H9 (cell line): Measurements from ENCODE around the gene CCDC12. TPM values are rescaled to one million over a fixed set of nuclear protein-coding genes. Genes with fewer than 3 reads are reported as not detected.

ENCODE experiments used
- DNase-seq: peaks from one replicate; pipeline ENCODE4 v3.0.0-alpha.2; 2017
- H2AFZ ChIP-seq: one replicate; pipeline ENCODE4 v1.6.1; 2013; ENCODE audit warnings: mild to moderate bottlenecking, low read length, control low read depth, moderate library complexity
- H2AK5ac ChIP-seq: 2 replicates; pipeline ENCODE4 v1.6.1; 2013; ENCODE audit warnings: low read length, control low read depth, mixed read lengths; ENCODE audit not compliant: insufficient read length
- H2BK120ac ChIP-seq: one replicate; pipeline ENCODE4 v1.6.1; 2013; ENCODE audit warnings: low read depth, mild to moderate bottlenecking, low read length, control low read depth, inconsistent platforms; ENCODE audit not compliant: poor library complexity, severe bottlenecking
- H2BK12ac ChIP-seq: 2 replicates; pipeline ENCODE4 v1.6.1; 2013; ENCODE audit warnings: low read length, control low read depth, mixed read lengths, low read depth; ENCODE audit not compliant: insufficient read length
- H2BK15ac ChIP-seq: 2 replicates; pipeline ENCODE4 v1.6.1; 2013; ENCODE audit warnings: low read depth, low read length, control low read depth
- H2BK20ac ChIP-seq: one replicate; pipeline ENCODE4 v1.6.1; 2013; ENCODE audit warnings: low read depth, mild to moderate bottlenecking, low read length, control low read depth, inconsistent platforms; ENCODE audit not compliant: poor library complexity, severe bottlenecking
- H2BK5ac ChIP-seq: 2 replicates; pipeline ENCODE4 v1.6.1; 2013; ENCODE audit warnings: low read length, control low read depth, mixed read lengths; ENCODE audit not compliant: insufficient read length
- H3K14ac ChIP-seq: 2 replicates; pipeline ENCODE4 v1.6.1; 2013; ENCODE audit warnings: low read length, control low read depth; ENCODE audit not compliant: insufficient read depth
- H3K18ac ChIP-seq: 2 replicates; pipeline ENCODE4 v1.6.1; 2013; ENCODE audit warnings: low read depth, mild to moderate bottlenecking, mixed read lengths, low read length, control low read depth; ENCODE audit not compliant: insufficient read length
- H3K23ac ChIP-seq: 2 replicates; pipeline ENCODE4 v1.6.1; 2013; ENCODE audit warnings: low read length, control low read depth, mixed read lengths, low read depth; ENCODE audit not compliant: insufficient read length
- H3K23me2 ChIP-seq: 2 replicates; pipeline ENCODE4 v1.6.1; 2013; ENCODE audit warnings: low read depth, mild to moderate bottlenecking, mixed read lengths, low read length, control low read depth; ENCODE audit not compliant: insufficient read length, poor library complexity, severe bottlenecking
- H3K27ac ChIP-seq: 2 replicates; pipeline ENCODE4 v1.5.1; 2013; ENCODE audit warnings: low read length, control low read depth, mixed read lengths, low read depth; ENCODE audit not compliant: insufficient read length
- H3K27me3 ChIP-seq: 2 replicates; pipeline ENCODE4 v1.6.1; 2013; ENCODE audit warnings: low read length, control low read depth, inconsistent platforms; ENCODE audit not compliant: insufficient read depth
- H3K4ac ChIP-seq: 2 replicates; pipeline ENCODE4 v1.6.1; 2013; ENCODE audit warnings: low read depth, mild to moderate bottlenecking, control low read depth, inconsistent platforms, low read length, moderate library complexity
- H3K4me1 ChIP-seq: 2 replicates; pipeline ENCODE4 v1.6.1; 2013; ENCODE audit warnings: low read length, control low read depth, inconsistent platforms; ENCODE audit not compliant: insufficient read depth
- H3K4me2 ChIP-seq: 2 replicates; pipeline ENCODE4 v1.6.1; 2013; ENCODE audit warnings: low read length, control low read depth, mixed read lengths; ENCODE audit not compliant: insufficient read length, insufficient read depth
- H3K56ac ChIP-seq: 2 replicates; pipeline ENCODE4 v1.6.1; 2013; ENCODE audit warnings: low read depth, mild to moderate bottlenecking, mixed read lengths, low read length, control low read depth; ENCODE audit not compliant: insufficient read length
- H3K79me1 ChIP-seq: 2 replicates; pipeline ENCODE4 v1.6.1; 2013; ENCODE audit warnings: low read depth, mild to moderate bottlenecking, moderate library complexity, low read length, control low read depth, inconsistent platforms; ENCODE audit not compliant: insufficient read depth, poor library complexity, severe bottlenecking
- H3K79me2 ChIP-seq: 2 replicates; pipeline ENCODE4 v1.6.1; 2013; ENCODE audit warnings: low read length, control low read depth, inconsistent platforms; ENCODE audit not compliant: insufficient read depth
- H3K9ac ChIP-seq: 2 replicates; pipeline ENCODE4 v1.6.1; 2013; ENCODE audit warnings: low read length, control low read depth, mixed read lengths; ENCODE audit not compliant: insufficient read length; ENCODE audit errors: extremely low read depth
- H3K9me3 ChIP-seq: one replicate; pipeline ENCODE4 v1.6.1; 2013; ENCODE audit warnings: low read depth, low read length, inconsistent platforms; ENCODE audit not compliant: control insufficient read depth
- H3T11ph ChIP-seq: one replicate; pipeline ENCODE4 v1.6.1; 2013; ENCODE audit warnings: mild to moderate bottlenecking, low read length, control low read depth, inconsistent platforms
- H4K20me1 ChIP-seq: one replicate; pipeline ENCODE4 v1.6.1; 2013; ENCODE audit not compliant: control insufficient read depth, insufficient read length, insufficient read depth
- H4K5ac ChIP-seq: 2 replicates; pipeline ENCODE4 v1.6.1; 2013; ENCODE audit warnings: low read depth, mild to moderate bottlenecking, mixed read lengths, low read length, control low read depth; ENCODE audit not compliant: insufficient read length
- H4K8ac ChIP-seq: replicated peaks from 2 replicates; pipeline ENCODE4 v1.6.1; 2013; ENCODE audit warnings: low read length, control low read depth, mixed read lengths, low read depth; ENCODE audit not compliant: insufficient read length
- H4K91ac ChIP-seq: 2 replicates; pipeline ENCODE4 v1.6.1; 2013; ENCODE audit warnings: low read depth, mild to moderate bottlenecking, moderate library complexity, mixed read lengths, low read length, control low read depth; ENCODE audit not compliant: insufficient read length
- H3K27ac Mint-ChIP-seq, 3 experiments: 2 replicates in 2 of 3; 3 replicates in 1 of 3; pipeline ENCODE4 v1.8.0; 2020 to 2021; ENCODE audit warnings: mixed read lengths in 3 of 3, mild to moderate bottlenecking in 1 of 3, moderate library complexity in 1 of 3
- H3K27me3 Mint-ChIP-seq: 2 replicates; pipeline ENCODE4 v1.8.0; 2021; ENCODE audit warnings: low read depth, mild to moderate bottlenecking, moderate library complexity, mixed read lengths
- H3K36me3 Mint-ChIP-seq, 3 experiments: 2 replicates in 2 of 3; 3 replicates in 1 of 3; pipeline ENCODE4 v1.8.0; 2020 to 2021; ENCODE audit warnings: low read depth in 3 of 3, mixed read lengths in 3 of 3; ENCODE audit not compliant: insufficient read depth in 1 of 3
- H3K4me1 Mint-ChIP-seq, 2 experiments: 2 replicates each; pipeline ENCODE4 v1.8.0; 2020; ENCODE audit warnings: mixed read lengths in 2 of 2
- H3K4me3 Mint-ChIP-seq, 2 experiments: 2 replicates in 1 of 2; 3 replicates in 1 of 2; pipeline ENCODE4 v1.8.0; 2020 to 2021; ENCODE audit warnings: mild to moderate bottlenecking in 2 of 2, mixed read lengths in 2 of 2, moderate library complexity in 1 of 2
- H3K9me3 Mint-ChIP-seq, 2 experiments: 2 replicates in 1 of 2; 3 replicates in 1 of 2; pipeline ENCODE4 v1.8.0; 2020; ENCODE audit warnings: mild to moderate bottlenecking in 2 of 2, mixed read lengths in 2 of 2, moderate library complexity in 1 of 2
- CTCF ChIP-seq: fragments of 200-600 bp; sonication (generic); conservative IDR thresholded peaks from 3 replicates; pipeline ENCODE4 v1.8.0; 2021; ENCODE audit warnings: antibody characterized with exemption, mild to moderate bottlenecking
- WGBS: extraction: QIAGEN DNeasy Blood & Tissue Kit; methylation state at CpG from one replicate; pipeline ENCODE4 v1.1.7; 2013; ENCODE audit warnings: missing lambda C conversion rate, low lambda C conversion rate, mixed read lengths; ENCODE audit not compliant: insufficient read length; ENCODE audit errors: extremely low coverage; 5-methylcytosine and 5-hydroxymethylcytosine counted together
- total RNA-seq: library from RNA; stranded (reverse); gene quantifications from 2 replicates; pipeline ENCODE4 v1.2.1, GENCODE V29; 2021

The CCDC12 gene
- total RNA-seq, 1 experiment from 2014 or later = 54.0 TPM

GRCh38 chr3:46874430-46874829 is 102.1 kb downstream of the CCDC12 start:
- H3K4ac ChIP-seq = no peak overlapping the region
- H4K91ac ChIP-seq = no peak overlapping the region
- no peak overlapping the region for H3K4me3 Mint-ChIP-seq
- no peak overlapping the region for H3K18ac ChIP-seq
- no peak overlapping the region for H2BK15ac ChIP-seq
- H3K23ac ChIP-seq = no peak overlapping the region
- no peak overlapping the region for H3K9ac ChIP-seq
- no peak overlapping the region for H3K56ac ChIP-seq
- no peak overlapping the region for H2BK20ac ChIP-seq
- H4K5ac ChIP-seq = no peak overlapping the region
- no peaks in the 10 kb centered on the region for H3K4me1 ChIP-seq
- H3K9me3 ChIP-seq = no peaks in the 10 kb centered on the region
- no peak overlapping the region for H3K4me2 ChIP-seq
- H4K8ac ChIP-seq = no peak overlapping the region
- peaks cover 8 to 19% of the 10 kb centered on the region in 2 experiments for H3K4me1 Mint-ChIP-seq
- H3K23me2 ChIP-seq = no peaks in the 10 kb centered on the region
- no peak overlapping the region for H2BK5ac ChIP-seq
- no peaks in the 10 kb centered on the region for H3K36me3 Mint-ChIP-seq
- H3K27me3 Mint-ChIP-seq = peaks cover 96% of the 10 kb centered on the region
- H3K79me2 ChIP-seq = no peaks in the 10 kb centered on the region
- TF ChIP-seq CTCF = no peak
- DNase-seq = no peak
- no CpG with 5 or more reads among the region's 18 CpGs for WGBS
- H3T11ph ChIP-seq = no peak overlapping the region
- no peaks in the 10 kb centered on the region for H3K9me3 Mint-ChIP-seq
- no peak overlapping the region for H3K27ac Mint-ChIP-seq
- H4K20me1 ChIP-seq = no peaks in the 10 kb centered on the region
- H2BK120ac ChIP-seq = no peak overlapping the region
- no peaks in the 10 kb centered on the region for H3K79me1 ChIP-seq
- no peak overlapping the region for H3K14ac ChIP-seq
- no peak overlapping the region for H2AFZ ChIP-seq
- no peak overlapping the region for H2BK12ac ChIP-seq
- H2AK5ac ChIP-seq = no peak overlapping the region
- H3K27me3 ChIP-seq = peaks cover 9% of the 10 kb centered on the region; the same call in 1 of the 2 replicates
- no peak overlapping the region for H3K27ac ChIP-seq
